ENCODE measurements around the gene MYCBP.

Gene MYCBP

DNA sequence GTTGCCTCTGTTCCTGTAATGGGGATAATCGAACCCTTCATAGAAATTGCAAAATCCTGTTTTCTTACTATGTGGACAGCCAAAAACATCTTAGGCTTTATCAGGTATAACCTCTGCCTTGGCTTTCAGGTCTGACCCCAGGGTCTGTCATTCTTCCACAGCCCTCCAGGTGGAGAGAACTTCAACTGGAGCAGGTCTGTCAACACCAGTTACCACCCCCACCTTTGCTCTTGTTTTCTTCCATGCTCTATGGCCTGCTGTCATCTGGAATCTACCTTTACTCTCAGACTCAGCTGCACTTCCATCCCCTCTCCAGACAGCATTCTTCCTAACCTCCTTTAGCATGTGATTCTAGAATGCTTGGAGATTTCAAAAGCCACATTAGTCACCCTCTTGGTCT lies 18.6 kb upstream of the MYCBP start:
- no peak for DNase-seq (ENCODE audit: low spot score in 2 of 2)
- H3K36me3 Mint-ChIP-seq (ENCODE audit: insufficient read depth), result no peaks in the 10 kb centered on the region
- no peak overlapping the region for H3K4me3 Mint-ChIP-seq
- H3K27ac Mint-ChIP-seq (ENCODE audit: low read depth), result no peak overlapping the region
- no peak for ATAC-seq (replicated peaks; ENCODE audit: extremely low read depth, poor library complexity, severe bottlenecking)
- H3K9me3 Mint-ChIP-seq, result no peaks in the 10 kb centered on the region
- H3K27me3 Mint-ChIP-seq, result no peaks in the 10 kb centered on the region
- H3K4me1 Mint-ChIP-seq, result no peaks in the 10 kb centered on the region

DNA sequence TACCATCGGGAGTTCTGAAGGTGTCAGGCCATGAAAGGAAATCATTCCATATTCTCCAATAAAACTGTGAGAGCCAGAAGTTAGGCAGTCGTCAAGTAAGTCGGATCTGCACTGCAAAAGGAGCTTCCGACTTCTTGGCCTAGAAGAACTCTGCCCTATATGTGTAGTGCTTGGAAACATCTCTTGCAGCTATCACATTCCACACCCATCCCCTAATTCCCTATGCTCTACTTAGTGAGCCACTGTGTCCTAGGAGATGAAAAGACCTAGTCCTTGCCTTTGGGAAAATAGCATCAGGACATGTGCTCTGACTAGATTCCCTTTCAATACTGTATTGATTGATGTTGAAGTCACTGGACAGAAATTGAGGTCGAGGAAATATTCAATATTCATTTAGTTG lies 16.4 kb upstream of the MYCBP start:
- H3K27ac Mint-ChIP-seq (ENCODE audit: low read depth), result no peak overlapping the region
- no peaks in the 10 kb centered on the region for H3K27me3 Mint-ChIP-seq
- no peaks in the 10 kb centered on the region for H3K9me3 Mint-ChIP-seq
- no peak overlapping the region for H3K4me3 Mint-ChIP-seq
- no peaks in the 10 kb centered on the region for H3K36me3 Mint-ChIP-seq (ENCODE audit: insufficient read depth)
- no peak for DNase-seq (ENCODE audit: low spot score in 2 of 2)
- H3K4me1 Mint-ChIP-seq, result no peaks in the 10 kb centered on the region
- ATAC-seq (replicated peaks; ENCODE audit: extremely low read depth, poor library complexity, severe bottlenecking), result no peak

DNA sequence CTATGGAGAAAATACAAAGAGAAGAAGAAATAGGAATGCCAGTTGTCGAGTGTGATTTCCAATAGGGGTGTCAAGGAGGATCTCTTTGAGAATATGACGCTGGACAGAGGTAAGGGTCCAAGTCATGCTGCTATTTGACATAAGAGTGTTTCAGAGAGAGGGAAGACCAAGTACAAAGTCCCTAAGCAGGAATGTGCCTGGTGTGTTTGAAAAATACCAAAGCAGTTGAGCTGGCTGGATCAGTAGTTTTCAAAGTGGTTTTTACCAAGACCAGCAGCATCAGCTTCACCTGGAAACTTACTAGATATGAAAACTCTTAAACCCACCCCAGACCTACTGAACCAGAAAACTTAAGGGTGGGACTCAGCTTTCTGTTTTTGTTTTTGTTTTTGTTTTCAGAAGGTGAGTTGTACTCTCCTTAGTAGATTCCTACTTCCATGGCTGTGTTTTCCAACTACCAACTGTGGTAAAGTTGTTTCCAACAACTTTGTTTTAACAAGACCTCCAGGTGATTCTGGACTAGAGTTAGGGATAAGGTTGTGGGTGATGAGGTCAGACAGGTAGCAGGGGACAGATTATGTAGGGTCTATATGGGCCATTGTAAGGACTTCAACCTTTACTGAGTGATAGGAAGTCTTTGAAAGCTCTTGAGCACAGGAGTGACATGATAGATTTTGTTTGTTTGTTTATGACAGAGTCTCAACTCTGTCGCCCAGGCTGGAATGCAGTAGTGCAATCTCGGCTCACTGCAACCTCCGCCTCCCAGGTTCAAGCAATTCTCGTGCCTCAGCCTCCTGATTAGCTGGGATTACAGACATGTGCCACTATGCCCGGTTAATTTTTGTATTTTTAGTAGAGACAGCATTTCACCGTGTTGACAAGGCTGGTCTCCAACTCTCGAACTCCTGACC lies 15.5 kb upstream of the MYCBP start:
- Mint-ChIP-seq H3K27ac (ENCODE audit: low read depth) (no peak overlapping the region), H3K9me3 (no peaks in the 10 kb centered on the region), H3K4me3 (no peak overlapping the region), H3K27me3 (no peaks in the 10 kb centered on the region), H3K4me1 (no peaks in the 10 kb centered on the region), H3K36me3 (ENCODE audit: insufficient read depth) (no peaks in the 10 kb centered on the region)
- DNase-seq (ENCODE audit: low spot score in 2 of 2), result no peak
- ATAC-seq (replicated peaks; ENCODE audit: extremely low read depth, poor library complexity, severe bottlenecking), result no peak

DNA sequence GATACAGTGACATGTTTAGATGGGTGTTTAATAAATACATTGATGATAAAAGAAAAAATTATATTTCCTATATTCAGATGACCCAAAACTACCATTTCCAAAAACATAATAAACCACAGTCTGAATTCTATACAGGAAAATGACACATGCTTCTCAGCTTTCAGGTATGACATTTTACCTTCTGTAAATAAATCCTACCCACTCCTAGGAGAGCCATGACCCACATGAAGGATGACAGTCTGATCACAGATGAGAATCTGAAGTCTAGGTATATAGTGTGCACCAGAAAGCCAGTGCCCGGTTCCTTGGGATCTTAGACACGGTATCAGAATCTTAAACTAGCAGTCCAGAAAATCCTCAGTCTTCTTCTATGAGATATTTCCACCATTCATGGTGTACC lies 11.9 kb upstream of the MYCBP start:
- H3K36me3 Mint-ChIP-seq (ENCODE audit: insufficient read depth), result no peaks in the 10 kb centered on the region
- ATAC-seq (replicated peaks; ENCODE audit: extremely low read depth, poor library complexity, severe bottlenecking) (no peak), DNase-seq (ENCODE audit: low spot score in 2 of 2) (no peak)
- H3K27ac Mint-ChIP-seq (ENCODE audit: low read depth), result no peak overlapping the region
- H3K9me3 Mint-ChIP-seq, result no peaks in the 10 kb centered on the region
- no peak overlapping the region for H3K4me3 Mint-ChIP-seq
- H3K4me1 Mint-ChIP-seq, result no peaks in the 10 kb centered on the region
- H3K27me3 Mint-ChIP-seq, result no peaks in the 10 kb centered on the region

DNA sequence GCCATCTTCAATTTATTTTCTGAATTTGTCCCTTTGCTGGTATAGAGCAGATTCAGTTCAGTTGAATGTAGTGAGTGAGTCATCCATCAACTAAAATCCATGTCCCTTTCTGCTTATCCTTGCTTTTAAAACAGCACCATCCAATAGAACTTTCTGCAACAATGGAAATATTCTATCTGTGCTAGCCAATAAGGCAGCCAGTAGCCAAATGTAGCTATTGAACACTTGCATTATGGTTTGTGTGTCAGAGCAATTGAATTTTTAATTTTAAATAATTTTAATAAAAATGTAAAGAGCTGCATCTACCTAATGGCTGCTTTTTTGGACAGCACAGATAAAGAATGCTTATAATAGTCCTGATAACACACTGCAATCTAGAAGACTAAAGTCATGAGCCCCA lies 8.3 kb upstream of the MYCBP start, which contains the start of gene GJA9:
TSS of gene GJA9 (minus strand) at position 101 of the 400 bp plus-strand sequence. CDS start 5,489 bp downstream, outside the sequence.
- H3K36me3 Mint-ChIP-seq (ENCODE audit: insufficient read depth), result no peaks in the 10 kb centered on the region
- no peaks in the 10 kb centered on the region for H3K27me3 Mint-ChIP-seq
- no peak within 1 kb of the TSS for H3K4me3 Mint-ChIP-seq
- H3K27ac Mint-ChIP-seq (ENCODE audit: low read depth), result no peak within 1 kb of the TSS
- DNase-seq (ENCODE audit: low spot score in 2 of 2) (no peak), ATAC-seq (replicated peaks; ENCODE audit: extremely low read depth, poor library complexity, severe bottlenecking) (no peak)
- H3K9me3 Mint-ChIP-seq, result no peaks in the 10 kb centered on the region
- no peaks in the 10 kb centered on the region for H3K4me1 Mint-ChIP-seq

DNA sequence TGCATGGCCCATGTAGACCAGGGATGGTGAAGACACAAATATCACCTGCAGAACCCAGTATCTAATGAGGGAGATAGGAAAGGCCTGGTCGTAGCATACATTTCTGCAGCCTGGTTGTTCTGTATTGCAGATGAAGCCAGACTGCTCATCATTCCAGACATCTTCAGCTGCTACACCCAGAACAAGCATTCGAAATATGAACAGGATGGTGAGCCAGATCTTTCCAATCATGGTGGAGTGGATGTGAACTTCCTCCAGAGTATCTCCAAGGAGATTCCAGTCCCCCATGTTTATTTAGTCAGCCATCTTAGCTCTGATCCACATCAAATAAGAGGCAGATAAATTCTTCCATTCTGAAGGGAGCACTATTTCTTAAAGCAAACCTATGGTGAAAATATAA lies 2.7 kb upstream of the MYCBP start:
- no peak overlapping the region for H3K4me3 Mint-ChIP-seq
- ATAC-seq (replicated peaks; ENCODE audit: extremely low read depth, poor library complexity, severe bottlenecking) (no peak), DNase-seq (ENCODE audit: low spot score in 2 of 2) (no peak)
- H3K27me3 Mint-ChIP-seq, result no peaks in the 10 kb centered on the region
- no peaks in the 10 kb centered on the region for H3K9me3 Mint-ChIP-seq
- peaks cover 26% of the 10 kb centered on the region for H3K4me1 Mint-ChIP-seq
- H3K27ac Mint-ChIP-seq (ENCODE audit: low read depth), result no peak overlapping the region
- H3K36me3 Mint-ChIP-seq (ENCODE audit: insufficient read depth), result peaks cover 10% of the 10 kb centered on the region

DNA sequence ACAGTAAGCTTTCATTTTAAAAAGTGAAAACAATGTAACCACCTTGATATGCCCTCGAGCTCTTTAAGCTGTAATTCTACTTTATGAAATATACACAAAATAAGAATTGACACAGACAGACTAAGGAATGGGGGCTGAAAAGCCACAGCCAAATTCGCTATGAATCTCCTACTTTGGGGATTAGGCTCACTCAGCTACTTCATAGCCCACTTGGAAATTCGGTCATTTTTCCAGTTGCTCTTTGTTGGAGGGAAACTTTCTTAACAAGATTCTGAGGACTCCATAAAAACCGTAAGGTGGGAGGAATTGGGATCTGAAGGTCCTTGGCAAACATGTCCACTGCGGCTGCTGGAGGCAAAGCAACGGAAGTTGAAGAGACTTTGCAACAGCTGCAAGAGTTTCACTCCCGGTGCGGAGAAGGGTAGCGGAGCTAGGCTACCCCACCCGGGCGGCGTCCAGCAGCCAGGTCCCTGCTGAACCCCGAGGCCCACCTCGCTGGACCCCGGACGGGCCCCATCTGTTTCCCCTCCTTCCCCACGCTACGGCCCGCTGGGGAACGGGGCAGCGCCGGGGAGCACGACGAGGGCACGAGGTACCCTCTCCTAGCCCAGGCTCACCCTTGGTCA lies 634 bp downstream of the MYCBP start:
- Mint-ChIP-seq H3K27ac (ENCODE audit: low read depth) (peak overlapping the region; percentile 82), H3K27me3 (no peaks in the 10 kb centered on the region), H3K9me3 (no peaks in the 10 kb centered on the region), H3K4me3 (peak overlapping the region; percentile 83), H3K36me3 (ENCODE audit: insufficient read depth) (peaks cover 13% of the 10 kb centered on the region), H3K4me1 (peaks cover 37% of the 10 kb centered on the region)
- ATAC-seq (replicated peaks; ENCODE audit: extremely low read depth, poor library complexity, severe bottlenecking), result peak; percentile 38
- DNase-seq (ENCODE audit: low spot score in 2 of 2), result no peak

DNA sequence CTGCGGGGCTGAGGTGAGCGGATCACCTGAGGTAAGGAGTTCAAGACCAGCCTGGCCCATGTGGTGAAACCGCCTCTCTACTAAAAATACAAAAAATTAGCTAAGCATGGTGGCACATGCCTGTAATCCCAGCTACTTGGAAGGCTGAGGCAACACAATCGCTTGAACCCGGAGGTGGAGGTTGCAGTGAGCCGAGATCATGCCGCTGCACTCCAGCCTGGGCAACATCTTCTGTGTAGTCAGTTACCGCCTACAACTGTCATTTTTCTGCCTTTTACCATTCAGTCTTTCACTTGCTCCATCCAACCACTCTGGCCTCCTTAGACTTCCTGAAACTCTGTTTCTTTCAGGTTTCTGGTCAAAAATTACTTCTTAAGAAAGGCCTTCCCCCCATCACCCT lies 2.2 kb downstream of the MYCBP start:
- H3K4me1 Mint-ChIP-seq, result peaks cover 38% of the 10 kb centered on the region
- H3K36me3 Mint-ChIP-seq (ENCODE audit: insufficient read depth), result peaks cover 14% of the 10 kb centered on the region
- H3K9me3 Mint-ChIP-seq, result no peaks in the 10 kb centered on the region
- peak overlapping the region; percentile 36 for H3K27ac Mint-ChIP-seq (ENCODE audit: low read depth)
- no peak for ATAC-seq (replicated peaks; ENCODE audit: extremely low read depth, poor library complexity, severe bottlenecking)
- H3K27me3 Mint-ChIP-seq, result no peaks in the 10 kb centered on the region
- no peak overlapping the region for H3K4me3 Mint-ChIP-seq
- no peak for DNase-seq (ENCODE audit: low spot score in 2 of 2)

DNA sequence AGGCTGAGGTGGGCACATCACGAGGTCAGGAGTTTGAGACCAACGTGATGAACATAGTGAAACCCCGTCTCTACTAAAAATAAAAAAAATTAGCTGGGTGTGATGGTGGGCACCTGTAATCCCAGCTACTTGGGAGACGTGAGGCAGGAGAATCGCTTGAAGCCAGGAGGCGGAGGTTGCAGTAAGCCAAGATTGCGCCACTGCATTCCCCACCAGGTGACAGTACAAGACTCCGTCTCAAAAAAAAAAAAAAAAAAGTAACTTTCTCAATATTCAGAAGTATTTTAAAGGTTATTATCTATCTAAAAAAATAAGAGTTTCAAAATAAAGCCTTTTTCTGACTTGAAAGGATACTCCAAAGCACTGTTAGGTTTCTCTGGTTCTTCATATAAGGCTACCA lies 5.9 kb downstream of the MYCBP start:
- H3K9me3 Mint-ChIP-seq, result no peaks in the 10 kb centered on the region
- no peak for ATAC-seq (replicated peaks; ENCODE audit: extremely low read depth, poor library complexity, severe bottlenecking)
- peaks cover 8% of the 10 kb centered on the region for H3K36me3 Mint-ChIP-seq (ENCODE audit: insufficient read depth)
- no peak for DNase-seq (ENCODE audit: low spot score in 2 of 2)
- H3K4me1 Mint-ChIP-seq, result peaks cover 36% of the 10 kb centered on the region
- H3K4me3 Mint-ChIP-seq, result no peak overlapping the region
- no peaks in the 10 kb centered on the region for H3K27me3 Mint-ChIP-seq
- H3K27ac Mint-ChIP-seq (ENCODE audit: low read depth), result no peak overlapping the region

DNA sequence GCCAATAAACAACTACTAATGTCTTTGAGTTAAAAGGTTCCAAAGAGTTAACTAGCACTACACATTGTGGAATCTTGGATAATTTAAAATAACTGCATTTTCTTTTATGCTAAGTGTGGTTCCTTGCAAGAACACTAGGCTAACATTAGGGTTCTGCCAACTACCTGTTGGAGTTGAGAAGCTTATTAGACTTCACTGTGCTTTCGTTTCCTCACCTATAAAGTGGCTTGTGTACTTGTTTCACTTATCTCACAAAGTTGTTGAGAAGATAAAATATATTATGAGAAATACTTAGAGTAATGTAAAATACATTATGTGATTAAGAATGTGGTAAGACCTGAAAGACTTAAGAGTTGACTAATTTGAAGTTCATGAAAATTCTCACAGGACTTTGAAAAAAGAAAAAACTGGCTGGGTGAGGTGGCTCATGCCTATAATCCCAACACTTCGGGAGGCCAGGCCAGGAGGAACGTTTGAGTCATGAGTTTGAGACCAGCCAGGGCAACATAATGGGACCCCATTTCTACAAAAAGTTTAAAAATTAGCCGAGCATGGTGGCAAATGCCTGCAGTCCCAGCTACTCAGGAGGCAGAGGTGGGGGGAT lies 7.9 kb downstream of the MYCBP start:
- DNase-seq (ENCODE audit: low spot score in 2 of 2), result no peak
- no peak for ATAC-seq (replicated peaks; ENCODE audit: extremely low read depth, poor library complexity, severe bottlenecking)
- Mint-ChIP-seq H3K9me3 (no peaks in the 10 kb centered on the region), H3K27me3 (no peaks in the 10 kb centered on the region), H3K36me3 (ENCODE audit: insufficient read depth) (peaks cover 8% of the 10 kb centered on the region), H3K27ac (ENCODE audit: low read depth) (no peak overlapping the region), H3K4me3 (no peak overlapping the region), H3K4me1 (peaks cover 28% of the 10 kb centered on the region)

DNA sequence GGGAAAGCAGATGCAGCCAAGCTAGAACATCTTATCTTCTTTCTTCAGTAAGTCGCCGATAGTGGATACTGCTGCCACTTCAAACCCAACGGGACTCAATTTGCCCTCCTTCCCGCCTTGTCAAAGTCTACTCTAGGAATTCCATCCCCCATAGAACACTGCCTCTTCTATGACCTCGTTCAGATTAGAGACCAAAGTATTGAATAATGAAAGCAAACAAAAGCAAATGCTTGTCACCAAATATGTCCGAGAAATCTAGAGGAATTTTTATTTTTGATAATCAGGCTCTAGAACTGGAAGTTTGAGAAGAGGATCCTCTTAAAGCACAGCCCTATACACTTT lies 12.7 kb downstream of the MYCBP start:
- DNase-seq (ENCODE audit: low spot score in 2 of 2) (no peak), ATAC-seq (replicated peaks; ENCODE audit: extremely low read depth, poor library complexity, severe bottlenecking) (no peak)
- Mint-ChIP-seq H3K36me3 (ENCODE audit: insufficient read depth) (peaks cover 15% of the 10 kb centered on the region), H3K4me1 (peaks cover 29% of the 10 kb centered on the region), H3K4me3 (peak overlapping the region; percentile 90), H3K27me3 (no peaks in the 10 kb centered on the region), H3K27ac (ENCODE audit: low read depth) (peak overlapping the region; percentile 91), H3K9me3 (no peaks in the 10 kb centered on the region)

DNA sequence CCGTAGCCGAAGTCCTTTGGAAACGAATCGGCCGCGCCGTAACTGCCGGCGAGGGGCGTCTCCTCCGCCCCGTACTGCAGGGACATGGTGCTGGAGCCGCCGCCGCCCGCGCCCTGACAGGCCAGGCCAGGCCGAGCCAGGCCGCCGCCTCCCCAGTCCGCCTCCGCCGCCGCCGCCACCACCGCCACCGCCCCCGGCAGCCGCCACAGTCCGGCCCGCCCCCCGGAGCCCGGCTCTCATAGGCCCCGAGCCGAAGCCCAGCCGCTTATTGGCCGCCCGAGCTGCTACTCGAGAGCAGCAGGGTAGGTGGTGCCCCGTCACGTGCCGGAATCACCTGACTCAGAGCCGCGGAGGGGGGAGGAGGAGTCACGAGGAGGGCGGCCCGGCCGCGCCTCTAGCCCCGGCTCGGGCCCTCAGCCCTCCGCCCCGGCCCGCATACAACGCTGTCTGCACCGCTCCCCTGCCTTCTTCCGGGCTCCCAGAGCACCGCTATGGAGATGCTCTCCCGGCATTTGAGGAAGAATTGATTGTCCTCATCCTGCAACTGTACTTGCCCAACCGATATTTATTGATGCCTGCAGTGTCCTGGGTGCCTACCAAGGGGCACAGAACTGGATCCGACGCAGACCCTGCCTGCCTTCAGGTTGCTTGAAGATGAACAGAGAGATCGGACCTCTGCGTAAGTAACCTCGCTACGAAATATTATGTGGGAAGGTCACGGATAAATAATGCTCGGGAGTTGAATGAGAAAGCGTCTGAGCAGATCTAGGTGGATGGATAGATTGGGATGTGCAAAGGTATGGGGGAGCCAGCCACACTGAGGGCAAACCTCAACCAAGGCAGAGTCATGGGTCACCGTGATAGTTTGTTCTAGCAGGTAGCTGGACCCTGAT lies 13.3 kb downstream of the MYCBP start, which contains the start of gene RRAGC:
TSS of gene RRAGC (minus strand) at position 212 of the 893 bp plus-strand sequence. CDS start at position 86, 126 bp downstream.
- Mint-ChIP-seq H3K4me1 (peaks cover 35% of the 10 kb centered on the region), H3K9me3 (no peaks in the 10 kb centered on the region), H3K27me3 (no peaks in the 10 kb centered on the region), H3K4me3 (peak within 1 kb of the TSS; percentile 90), H3K36me3 (ENCODE audit: insufficient read depth) (peaks cover 19% of the 10 kb centered on the region), H3K27ac (ENCODE audit: low read depth) (peak within 1 kb of the TSS; percentile 91)
- peak; percentile 93 to 96 for DNase-seq (ENCODE audit: low spot score in 2 of 2)
- ATAC-seq (replicated peaks; ENCODE audit: extremely low read depth, poor library complexity, severe bottlenecking), result peak; percentile 100
